A673 (cell line): ENCODE measurements around the gene TRIM39.

Source experiments
- CTCF ChIP-seq: fragments of 300-800, 200-600 bp; sonication (generic); conservative IDR thresholded peaks from 2 replicates; pipeline ENCODE4 v1.5.1; 2017; ENCODE audit warnings: low read depth, mild to moderate bottlenecking, antibody characterized with exemption, low read length, moderate library complexity, mixed read lengths
- EZH2 ChIP-seq: fragments of 200-600 bp; sonication (generic); IDR thresholded peaks from 2 replicates; pipeline ENCODE4 v1.6.1; 2017; ENCODE audit warnings: borderline replicate concordance, low read depth, mild to moderate bottlenecking, mixed read lengths, antibody characterized with exemption, low read length; ENCODE audit not compliant: poor library complexity, severe bottlenecking

DNA sequence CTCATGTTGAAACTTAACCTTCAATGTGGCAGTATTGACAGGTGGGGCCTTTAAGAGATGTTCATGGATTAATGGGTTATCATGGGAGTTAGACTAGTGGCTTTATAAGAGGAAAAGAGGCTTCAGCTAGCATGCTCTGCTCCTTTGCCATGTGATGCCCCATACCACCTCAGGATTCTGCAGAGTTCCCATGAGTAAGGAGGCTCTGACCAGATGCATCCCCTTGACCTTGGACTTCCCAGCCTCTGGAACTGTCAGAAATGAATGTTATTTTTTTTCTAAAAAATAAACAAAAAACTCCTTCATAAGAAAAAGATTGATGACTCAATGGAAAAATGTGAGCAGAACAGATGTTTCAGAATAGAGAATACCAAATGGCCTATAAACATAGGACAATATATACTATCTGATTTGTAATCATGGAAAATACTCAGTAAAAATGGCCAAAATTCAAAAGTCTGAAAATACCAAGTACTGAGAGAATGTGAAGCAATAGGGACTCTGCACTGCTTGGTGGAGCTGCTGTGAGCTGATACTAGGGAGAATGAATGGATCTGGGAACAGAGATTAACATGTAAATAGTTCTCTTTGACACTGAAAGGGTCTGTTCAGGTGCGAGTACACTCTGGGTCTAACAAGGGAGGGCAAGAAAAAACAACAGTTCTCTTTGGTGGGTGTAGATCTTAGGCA, 7.4 kb upstream of the TRIM39 start:
- TF ChIP-seq CTCF (no peak), EZH2 (no peak)
